PC-3 (cell line): ENCODE measurements around the gene UBXN11.

Experiments used
- EZH2 ChIP-seq: fragments of 300-600 bp; sonication (generic); IDR thresholded peaks from one replicate; pipeline ENCODE4 v1.6.1; 2017; ENCODE audit warnings: antibody characterized with exemption, mild to moderate bottlenecking, low read length; ENCODE audit not compliant: unreplicated experiment
- EZH2phosphoT487 ChIP-seq: fragments of 300-600 bp; sonication (generic); IDR thresholded peaks from 2 replicates; pipeline ENCODE4 v1.6.1; 2018; ENCODE audit warnings: mild to moderate bottlenecking, antibody characterized with exemption, low read length, borderline replicate concordance
- TF ChIP-seq, protein P1 (sequence below): fragments of 300-600 bp; sonication (generic); conservative IDR thresholded peaks from 2 replicates; pipeline ENCODE4 v1.5.1; 2017; ENCODE audit warnings: antibody characterized with exemption, low read depth, mild to moderate bottlenecking, low read length

DNA sequence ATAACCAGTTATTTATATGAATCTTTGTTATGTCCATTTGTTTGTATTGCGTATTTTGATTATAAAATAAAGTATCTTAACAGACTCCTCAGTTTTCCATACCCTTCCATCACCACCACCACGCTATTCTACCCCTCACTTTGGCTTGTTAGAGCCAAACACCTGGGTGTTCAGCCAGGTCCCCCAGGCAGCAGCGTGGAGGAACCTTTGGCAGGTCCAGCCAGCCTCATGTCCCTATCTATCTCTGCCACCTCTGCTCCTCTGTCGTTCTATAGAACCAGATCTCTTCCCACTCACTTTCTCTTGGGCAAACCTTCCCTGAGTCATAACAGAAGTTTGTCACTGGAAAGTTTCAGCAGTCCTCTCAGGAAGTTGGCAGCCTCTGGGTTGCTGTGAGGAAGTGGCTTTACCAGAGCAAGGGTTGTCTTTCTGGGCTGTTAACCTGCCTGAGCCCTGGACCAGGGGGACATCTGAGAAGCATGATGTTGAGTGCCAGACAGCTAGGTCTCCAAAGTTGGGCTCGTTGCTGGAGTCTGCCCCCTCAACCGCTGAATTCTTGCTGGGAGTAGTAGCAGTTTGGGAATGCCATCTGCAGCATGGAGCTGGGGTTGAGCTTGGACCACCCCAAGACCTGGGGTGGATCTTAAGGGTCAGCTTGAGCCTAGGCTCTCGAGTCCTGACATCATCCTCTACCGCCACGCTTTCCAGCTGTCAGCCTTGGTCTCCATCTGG is 27.5 kb downstream of the UBXN11 start:
- TF ChIP-seq, protein P1, sequence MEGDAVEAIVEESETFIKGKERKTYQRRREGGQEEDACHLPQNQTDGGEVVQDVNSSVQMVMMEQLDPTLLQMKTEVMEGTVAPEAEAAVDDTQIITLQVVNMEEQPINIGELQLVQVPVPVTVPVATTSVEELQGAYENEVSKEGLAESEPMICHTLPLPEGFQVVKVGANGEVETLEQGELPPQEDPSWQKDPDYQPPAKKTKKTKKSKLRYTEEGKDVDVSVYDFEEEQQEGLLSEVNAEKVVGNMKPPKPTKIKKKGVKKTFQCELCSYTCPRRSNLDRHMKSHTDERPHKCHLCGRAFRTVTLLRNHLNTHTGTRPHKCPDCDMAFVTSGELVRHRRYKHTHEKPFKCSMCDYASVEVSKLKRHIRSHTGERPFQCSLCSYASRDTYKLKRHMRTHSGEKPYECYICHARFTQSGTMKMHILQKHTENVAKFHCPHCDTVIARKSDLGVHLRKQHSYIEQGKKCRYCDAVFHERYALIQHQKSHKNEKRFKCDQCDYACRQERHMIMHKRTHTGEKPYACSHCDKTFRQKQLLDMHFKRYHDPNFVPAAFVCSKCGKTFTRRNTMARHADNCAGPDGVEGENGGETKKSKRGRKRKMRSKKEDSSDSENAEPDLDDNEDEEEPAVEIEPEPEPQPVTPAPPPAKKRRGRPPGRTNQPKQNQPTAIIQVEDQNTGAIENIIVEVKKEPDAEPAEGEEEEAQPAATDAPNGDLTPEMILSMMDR = no peak
- TF ChIP-seq EZH2phosphoT487 = no peak
- no peak for TF ChIP-seq EZH2
